Mesothelial cell of epicardium (in vitro differentiated cells): ENCODE data around the gene VSTM4. TPM values are rescaled to one million over a fixed set of nuclear protein-coding genes. Genes with fewer than 3 reads are reported as not detected.

Experiments used
- DNase-seq, 2 experiments: peaks; one replicate each; pipeline ENCODE4 v3.0.0; 2021; ENCODE audit warnings: low spot score in 2 of 2; ENCODE audit not compliant: unreplicated experiment in 2 of 2
- H3K27ac Mint-ChIP-seq: 2 replicates; pipeline ENCODE4 v1.8.0; 2021; ENCODE audit warnings: mixed read lengths
- H3K27me3 Mint-ChIP-seq: 2 replicates; pipeline ENCODE4 v1.8.0; 2021; ENCODE audit warnings: low read depth, mixed read lengths
- H3K36me3 Mint-ChIP-seq: 2 replicates; pipeline ENCODE4 v1.8.0; 2021; ENCODE audit warnings: mixed read lengths
- H3K4me1 Mint-ChIP-seq: 2 replicates; pipeline ENCODE4 v1.8.0; 2021; ENCODE audit warnings: mixed read lengths
- H3K4me3 Mint-ChIP-seq: 2 replicates; pipeline ENCODE4 v1.8.0; 2021; ENCODE audit warnings: mild to moderate bottlenecking, moderate library complexity, mixed read lengths
- H3K9me3 Mint-ChIP-seq: 2 replicates; pipeline ENCODE4 v1.8.0; 2021; ENCODE audit warnings: mixed read lengths
- total RNA-seq: library from RNA; stranded (reverse); gene quantifications from 3 replicates; pipeline ENCODE4 v1.2.1, GENCODE V29; 2021
- TF ChIP-seq, protein P1 (sequence below): fragments of 200-600 bp; sonication (generic); IDR thresholded peaks from one replicate; pipeline ENCODE4 v1.5.0; 2021; ENCODE audit warnings: antibody characterized with exemption; ENCODE audit not compliant: unreplicated experiment

Gene VSTM4
- total RNA-seq, 1 donor from 2014 or later = 3.5 TPM

DNA sequence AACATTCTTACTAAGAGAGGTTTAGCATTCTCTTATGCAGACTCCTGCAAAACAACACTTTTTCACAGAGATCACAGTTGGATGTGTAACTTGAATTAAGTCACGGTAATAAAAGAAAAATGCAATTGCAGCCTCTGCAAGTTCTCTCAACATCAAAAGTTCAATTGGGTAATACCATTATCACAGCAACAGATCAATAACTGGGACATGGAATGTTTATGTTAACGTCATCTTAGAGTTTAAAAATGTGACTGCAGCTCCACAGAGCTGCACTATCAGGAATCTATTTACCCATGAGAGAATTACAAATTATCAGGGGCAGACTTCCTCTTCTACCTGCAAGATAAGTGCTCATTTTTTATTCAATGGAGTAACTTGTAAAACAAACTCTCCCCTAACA is 86.7 kb downstream of the VSTM4 start:
- Mint-ChIP-seq H3K27ac (no peak overlapping the region), H3K4me3 (no peak overlapping the region), H3K4me1 (peaks cover 6% of the 10 kb centered on the region), H3K36me3 (no peaks in the 10 kb centered on the region), H3K9me3 (no peaks in the 10 kb centered on the region), H3K27me3 (peaks cover 19% of the 10 kb centered on the region)
- TF ChIP-seq, protein P1, sequence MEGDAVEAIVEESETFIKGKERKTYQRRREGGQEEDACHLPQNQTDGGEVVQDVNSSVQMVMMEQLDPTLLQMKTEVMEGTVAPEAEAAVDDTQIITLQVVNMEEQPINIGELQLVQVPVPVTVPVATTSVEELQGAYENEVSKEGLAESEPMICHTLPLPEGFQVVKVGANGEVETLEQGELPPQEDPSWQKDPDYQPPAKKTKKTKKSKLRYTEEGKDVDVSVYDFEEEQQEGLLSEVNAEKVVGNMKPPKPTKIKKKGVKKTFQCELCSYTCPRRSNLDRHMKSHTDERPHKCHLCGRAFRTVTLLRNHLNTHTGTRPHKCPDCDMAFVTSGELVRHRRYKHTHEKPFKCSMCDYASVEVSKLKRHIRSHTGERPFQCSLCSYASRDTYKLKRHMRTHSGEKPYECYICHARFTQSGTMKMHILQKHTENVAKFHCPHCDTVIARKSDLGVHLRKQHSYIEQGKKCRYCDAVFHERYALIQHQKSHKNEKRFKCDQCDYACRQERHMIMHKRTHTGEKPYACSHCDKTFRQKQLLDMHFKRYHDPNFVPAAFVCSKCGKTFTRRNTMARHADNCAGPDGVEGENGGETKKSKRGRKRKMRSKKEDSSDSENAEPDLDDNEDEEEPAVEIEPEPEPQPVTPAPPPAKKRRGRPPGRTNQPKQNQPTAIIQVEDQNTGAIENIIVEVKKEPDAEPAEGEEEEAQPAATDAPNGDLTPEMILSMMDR = no peak
- no peak for DNase-seq

DNA sequence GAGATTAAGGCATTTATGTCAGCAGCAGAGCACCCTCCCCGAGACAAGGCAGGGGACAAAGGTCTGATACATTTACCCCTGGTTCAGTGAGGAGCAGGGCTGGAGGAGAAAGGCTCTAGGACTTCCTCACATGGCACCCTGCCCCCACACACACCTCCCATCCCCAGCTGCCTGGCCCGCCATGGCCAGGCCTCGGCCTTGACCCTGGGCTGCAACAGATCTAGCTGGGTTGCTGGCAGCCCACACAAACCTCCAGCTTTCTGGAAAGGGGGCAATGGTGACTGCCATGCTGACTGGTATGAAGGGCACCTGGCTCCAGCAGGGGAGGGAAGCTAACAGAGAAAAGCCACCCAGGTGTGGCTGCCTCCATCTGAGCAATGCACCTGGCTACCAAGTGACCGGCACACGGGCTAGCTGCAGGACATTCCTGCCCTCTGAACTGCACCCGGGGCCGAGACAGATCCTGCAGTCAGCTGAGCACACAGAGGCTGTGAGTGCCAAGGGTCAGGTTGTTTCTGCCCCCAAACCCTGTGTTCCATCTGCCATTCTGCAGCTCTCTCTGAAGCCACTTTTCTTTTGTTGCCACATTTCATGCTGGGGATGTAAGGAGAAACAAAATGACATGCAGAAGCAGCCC is 89.9 kb downstream of the VSTM4 start:
- Mint-ChIP-seq H3K4me1 (peaks cover 6% of the 10 kb centered on the region), H3K9me3 (peaks cover 1% of the 10 kb centered on the region), H3K27ac (no peak overlapping the region), H3K27me3 (peaks cover 26% of the 10 kb centered on the region), H3K4me3 (no peak overlapping the region), H3K36me3 (no peaks in the 10 kb centered on the region)
- no peak for DNase-seq
- TF ChIP-seq, protein P1 = no peak

GRCh38 chr10:49024484-49024883 is 90.8 kb downstream of the VSTM4 start:
- no peak for DNase-seq
- Mint-ChIP-seq H3K4me3 (no peak overlapping the region), H3K27me3 (peaks cover 33% of the 10 kb centered on the region), H3K4me1 (peaks cover 6% of the 10 kb centered on the region), H3K9me3 (peaks cover 3% of the 10 kb centered on the region), H3K36me3 (no peaks in the 10 kb centered on the region), H3K27ac (no peak overlapping the region)
- TF ChIP-seq, protein P1 = no peak

DNA sequence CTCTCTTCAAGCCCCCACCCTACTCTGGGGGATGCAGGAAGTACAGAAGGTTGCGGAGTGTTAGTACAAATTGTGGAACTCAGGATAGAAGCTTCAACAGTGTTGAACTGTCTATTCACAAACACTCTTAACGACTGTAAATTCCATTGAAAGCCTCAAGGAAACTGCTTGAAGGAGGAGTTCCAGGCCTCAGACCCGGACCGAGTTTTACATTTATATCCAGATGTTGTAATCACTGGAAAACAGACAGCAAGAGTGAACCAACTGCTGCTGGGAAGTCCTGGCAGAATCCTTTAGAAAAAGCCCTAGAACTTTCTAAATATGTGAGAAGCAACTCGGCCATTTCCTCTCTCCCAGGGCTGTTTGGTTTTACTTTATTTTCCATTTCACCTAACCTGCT is 91.6 kb downstream of the VSTM4 start:
- peaks cover 4% of the 10 kb centered on the region for H3K4me1 Mint-ChIP-seq
- DNase-seq = no peak
- TF ChIP-seq, protein P1 = no peak
- no peaks in the 10 kb centered on the region for H3K36me3 Mint-ChIP-seq
- H3K27ac Mint-ChIP-seq = peak overlapping the region; percentile 57
- H3K27me3 Mint-ChIP-seq = peaks cover 39% of the 10 kb centered on the region
- no peak overlapping the region for H3K4me3 Mint-ChIP-seq
- peaks cover 3% of the 10 kb centered on the region for H3K9me3 Mint-ChIP-seq

DNA sequence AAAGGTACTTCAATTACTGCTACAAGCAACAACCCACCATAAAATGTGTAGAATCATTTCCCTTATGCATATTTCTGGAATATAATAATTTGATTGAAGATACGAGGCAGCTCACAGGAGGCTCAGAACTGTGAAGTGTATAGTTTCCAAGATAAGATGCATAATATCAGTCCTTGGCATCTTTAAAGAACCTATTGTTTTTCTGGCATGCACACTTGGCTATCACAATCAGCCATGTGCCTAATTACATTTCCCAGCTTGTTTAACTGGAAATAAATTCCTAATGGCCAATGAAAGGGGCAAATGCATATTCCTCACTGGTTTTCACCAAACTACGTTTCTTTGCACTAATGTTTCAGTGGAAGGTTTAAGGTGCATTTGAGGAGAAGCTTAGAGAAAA is 92.3 kb downstream of the VSTM4 start:
- Mint-ChIP-seq H3K27me3 (peaks cover 41% of the 10 kb centered on the region), H3K27ac (no peak overlapping the region), H3K4me1 (no peaks in the 10 kb centered on the region), H3K9me3 (peaks cover 3% of the 10 kb centered on the region), H3K36me3 (no peaks in the 10 kb centered on the region), H3K4me3 (no peak overlapping the region)
- TF ChIP-seq, protein P1 = no peak
- DNase-seq = no peak
